Stimulated activated CD8-positive, alpha-beta memory T cell treated with anti-CD3 and anti-CD28 coated beads, Interleukin-15, amount 100 ng/mL, for 24 hours (primary cell): ENCODE measurements around the gene GPBP1.
"Not testable (repeated sequence)": the region's sequence is repeated elsewhere in the genome, so short reads cannot be mapped to it uniquely, and the experiment has no call there.

Experiments
- DNase-seq: peaks from one replicate; pipeline ENCODE4 v3.0.0-alpha.2; 2020; ENCODE audit warnings: low read depth

The GPBP1 gene

DNA sequence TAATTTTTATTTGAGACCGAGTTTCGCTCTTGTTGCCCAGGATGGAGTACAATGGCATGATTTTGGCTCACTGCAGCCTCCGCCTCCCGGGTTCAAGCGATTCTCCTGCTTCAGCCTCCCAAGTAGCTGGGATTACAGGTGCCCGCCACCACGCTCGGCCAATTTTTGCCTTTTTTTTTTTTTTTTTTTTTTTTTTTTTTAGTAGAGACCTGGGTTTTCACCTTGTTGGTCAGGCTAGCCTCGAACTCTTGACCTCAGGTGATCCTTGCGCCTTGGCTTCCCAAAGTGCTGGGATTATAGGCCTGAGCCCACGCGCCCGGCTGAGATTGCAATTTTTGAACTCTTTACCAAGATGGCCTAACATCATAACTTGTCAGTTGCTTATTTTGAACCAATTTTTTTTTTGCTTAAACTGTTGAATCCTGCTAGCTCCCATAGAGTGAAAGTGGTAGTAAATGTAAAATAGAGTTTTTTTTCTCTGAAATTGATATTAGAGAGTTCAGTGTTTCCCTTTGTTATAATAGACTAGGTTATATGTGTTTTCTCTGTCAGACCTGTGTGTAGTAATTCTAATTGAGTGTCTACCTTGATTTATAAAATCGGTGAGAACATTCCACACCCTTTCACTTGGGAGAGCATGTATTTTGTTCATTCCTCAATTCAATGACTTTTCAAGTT lies 3.8 kb downstream of the GPBP1 start:
- no peak for DNase-seq

DNA sequence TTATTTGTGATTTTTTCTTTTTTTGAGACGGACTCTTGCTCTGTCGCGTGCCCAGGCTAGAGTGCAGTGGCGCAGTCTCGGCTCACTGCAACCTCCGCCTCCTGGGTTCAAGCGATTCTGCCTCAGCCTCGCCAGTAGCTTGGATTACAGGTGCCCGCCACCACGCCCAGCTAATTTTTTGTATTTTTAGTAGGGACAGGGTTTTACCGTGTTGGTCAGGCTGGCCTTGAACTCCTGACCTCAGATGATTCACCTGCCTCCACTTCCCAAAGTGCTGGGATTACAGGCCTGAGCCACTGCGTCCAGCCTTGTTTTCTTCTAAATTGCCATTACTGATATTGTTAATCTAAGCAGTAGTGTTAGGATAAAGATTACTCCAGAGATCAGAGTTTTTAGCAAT lies 4.4 kb downstream of the GPBP1 start:
- DNase-seq, result not testable (repeated sequence)

GRCh38 chr5:57179262-57180200 lies 5.7 kb downstream of the GPBP1 start:
- DNase-seq, result no peak

DNA sequence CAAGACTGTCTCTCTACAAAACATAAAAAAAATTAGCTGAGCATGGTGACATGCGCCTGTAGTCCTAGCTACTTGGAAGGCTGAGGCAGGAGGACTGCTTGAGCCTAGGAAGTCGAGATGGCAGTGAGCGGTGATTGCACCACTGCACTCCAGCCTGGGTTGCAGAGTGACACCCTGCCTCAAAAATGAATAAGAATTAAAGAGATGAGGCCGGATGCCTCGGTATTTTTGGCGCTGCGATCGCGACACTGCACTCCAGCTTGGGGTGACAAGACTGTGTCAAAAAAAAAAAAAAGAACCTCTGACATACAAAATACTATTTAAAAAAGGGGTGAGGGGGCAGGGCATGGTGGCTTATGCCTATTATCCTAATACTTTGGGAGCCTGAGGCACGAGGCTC lies 7.3 kb downstream of the GPBP1 start:
- DNase-seq, result no peak

GRCh38 chr5:57184322-57184721 lies 10.5 kb downstream of the GPBP1 start:
- no peak for DNase-seq

DNA sequence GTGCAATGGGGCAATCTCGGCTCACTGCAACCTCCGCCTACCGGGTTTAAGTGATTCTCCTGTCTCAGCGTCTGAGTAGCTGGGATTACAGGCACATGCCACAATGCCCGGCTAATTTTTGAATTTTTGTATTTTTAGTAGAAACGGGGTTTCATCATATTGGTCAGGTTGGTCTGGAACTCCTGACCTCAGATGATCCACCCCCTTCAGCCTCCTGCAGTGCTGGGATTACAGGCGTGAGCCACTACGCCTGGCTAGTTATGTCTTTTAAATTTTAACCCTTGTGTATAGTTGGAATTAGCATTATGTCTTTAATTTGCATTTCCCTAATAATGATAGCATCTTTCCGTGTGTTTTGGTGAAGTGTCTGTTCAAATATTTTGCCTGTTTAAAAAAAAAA lies 11.5 kb downstream of the GPBP1 start:
- DNase-seq, result no peak

GRCh38 chr5:57186194-57186593 lies 12.3 kb downstream of the GPBP1 start:
- DNase-seq, result no peak

GRCh38 chr5:57187977-57188376 lies 14.1 kb downstream of the GPBP1 start:
- DNase-seq, result not testable (repeated sequence)

DNA sequence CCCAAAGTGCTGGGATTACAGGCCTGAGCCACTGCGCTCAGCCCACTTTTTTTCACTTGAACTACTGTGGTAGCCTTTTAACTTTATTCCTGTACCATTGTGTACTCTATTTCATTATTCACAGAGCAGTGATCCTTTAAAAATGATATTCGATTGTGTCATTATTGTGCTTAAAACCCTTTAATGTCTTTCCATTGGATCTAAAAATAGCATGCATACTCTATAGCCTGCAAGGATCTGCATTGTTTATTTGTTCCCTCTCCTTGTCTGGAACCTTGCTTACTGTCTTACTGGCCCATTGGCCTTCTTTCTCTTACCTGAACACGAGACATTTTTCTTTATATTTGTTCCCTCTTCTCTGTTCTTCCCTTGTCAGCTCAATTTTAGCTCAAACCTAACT lies 15.7 kb downstream of the GPBP1 start:
- no peak for DNase-seq

DNA sequence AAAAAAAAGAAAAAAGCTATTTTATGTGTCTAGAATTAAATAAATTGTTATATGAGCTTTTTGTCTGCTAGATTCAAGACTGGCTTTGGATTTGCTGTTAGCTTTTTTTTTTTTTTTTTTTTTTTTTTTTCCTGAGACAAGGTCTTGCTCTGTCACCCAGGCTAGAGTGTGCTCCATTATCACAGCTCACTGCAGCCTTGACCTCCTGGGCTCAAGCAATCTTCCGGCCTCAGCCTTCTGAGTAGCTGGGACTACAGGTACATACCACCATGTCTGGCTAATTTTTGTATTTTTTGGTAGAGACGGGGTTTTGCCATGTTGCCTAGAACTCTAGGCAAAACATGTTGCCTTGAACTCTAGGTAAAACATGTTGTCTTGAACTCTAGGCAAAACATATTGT lies 16.7 kb downstream of the GPBP1 start:
- no peak for DNase-seq

GRCh38 chr5:57191163-57191562 lies 17.3 kb downstream of the GPBP1 start:
- DNase-seq, result no peak

DNA sequence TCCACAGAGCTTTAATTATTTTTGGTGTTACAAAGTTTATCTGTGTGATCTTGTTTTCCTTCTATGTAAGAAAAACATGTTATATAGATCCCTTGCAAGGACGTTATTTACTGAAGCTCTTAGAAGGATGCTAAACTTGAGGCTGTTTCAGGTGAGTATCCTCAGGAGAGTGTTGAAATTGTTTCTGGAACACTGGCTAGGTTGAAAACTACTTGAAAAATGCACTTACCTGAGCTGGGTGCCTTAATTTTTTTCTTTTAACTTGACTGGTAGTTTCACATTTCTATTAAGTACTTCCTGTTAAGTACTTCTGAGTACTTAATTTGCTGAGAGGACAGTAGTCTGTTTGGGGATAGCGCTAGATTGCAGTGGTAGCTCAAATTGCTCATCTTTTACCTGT lies 18.1 kb downstream of the GPBP1 start:
- no peak for DNase-seq

- not testable (repeated sequence) for DNase-seq
Observed at GRCh38 chr5:57192832-57193231, 19.0 kb downstream of the GPBP1 start.

DNA sequence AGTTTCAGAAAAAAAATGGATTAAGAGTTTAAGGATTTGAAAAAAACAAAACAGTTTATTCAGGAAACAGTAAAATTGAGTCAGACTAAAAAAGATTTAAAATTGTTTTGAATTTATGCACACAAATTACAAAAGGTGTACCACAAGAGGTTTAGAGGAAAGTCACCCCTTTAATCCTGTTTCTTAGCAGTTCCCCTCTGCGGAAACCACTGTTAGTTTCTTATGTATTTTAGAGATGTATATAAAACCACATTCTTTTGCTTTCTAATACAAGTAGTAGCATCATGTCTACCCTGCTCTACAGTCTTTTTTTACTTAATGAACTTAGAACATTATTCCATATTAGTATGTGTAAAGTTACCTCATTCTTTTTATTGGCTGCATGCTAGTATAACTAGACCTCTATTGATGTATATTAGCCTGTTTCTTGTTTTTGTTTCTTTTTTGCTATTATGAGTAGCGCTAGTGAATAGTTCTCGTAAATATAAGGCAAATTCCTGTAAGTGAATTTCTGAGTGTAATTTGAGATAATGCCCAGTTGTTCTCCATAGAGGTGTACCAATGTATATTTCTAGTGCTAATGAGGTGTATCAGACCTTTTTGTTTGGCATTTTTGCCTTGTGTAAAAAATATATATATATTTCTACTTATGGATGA lies 20.0 kb downstream of the GPBP1 start:
- DNase-seq, result no peak

DNA sequence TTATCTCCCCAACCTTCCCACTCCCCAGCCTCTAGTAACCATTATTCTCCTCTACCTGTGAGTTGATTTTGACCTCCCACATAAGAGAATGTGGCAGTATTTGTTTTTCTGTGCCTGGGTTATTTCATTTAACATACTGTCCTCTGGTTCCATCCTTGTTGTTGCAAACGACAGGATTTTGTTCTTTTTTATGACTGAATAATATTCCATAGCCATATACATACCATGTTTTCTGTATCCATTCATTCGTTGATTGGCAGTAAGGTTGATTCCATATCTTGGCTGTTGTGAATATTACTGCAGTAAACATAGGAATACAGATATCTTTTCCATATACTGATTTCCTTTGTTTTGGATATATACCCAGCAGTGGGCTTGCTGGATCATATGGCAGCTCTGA lies 20.8 kb downstream of the GPBP1 start:
- DNase-seq, result no peak

GRCh38 chr5:57195060-57195459 lies 21.2 kb downstream of the GPBP1 start:
- DNase-seq, result no peak

- no peak for DNase-seq
Observed at GRCh38 chr5:57199866-57200265, 26.0 kb downstream of the GPBP1 start.

DNA sequence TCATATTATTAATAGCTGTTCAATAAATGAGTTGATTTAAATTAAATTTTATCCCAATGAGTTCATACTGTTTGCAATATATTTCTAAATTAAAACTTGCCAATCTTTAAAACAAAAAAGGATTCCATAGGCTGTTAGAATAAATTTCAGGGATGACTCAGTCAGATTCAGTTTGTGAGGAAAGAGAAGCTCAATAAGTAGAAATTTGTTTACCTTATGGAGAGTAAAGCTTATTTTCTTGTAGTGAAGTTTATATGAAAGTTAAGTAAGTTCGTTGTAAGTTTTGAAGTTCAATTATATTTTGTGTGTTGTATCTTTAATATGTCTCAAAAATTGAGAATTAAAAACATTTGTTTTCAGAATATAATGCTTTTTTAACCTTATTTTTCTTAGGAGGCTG lies 29.0 kb downstream of the GPBP1 start:
- no peak for DNase-seq

- DNase-seq, result no peak
Observed at GRCh38 chr5:57207007-57207653, 33.3 kb downstream of the GPBP1 start.

DNA sequence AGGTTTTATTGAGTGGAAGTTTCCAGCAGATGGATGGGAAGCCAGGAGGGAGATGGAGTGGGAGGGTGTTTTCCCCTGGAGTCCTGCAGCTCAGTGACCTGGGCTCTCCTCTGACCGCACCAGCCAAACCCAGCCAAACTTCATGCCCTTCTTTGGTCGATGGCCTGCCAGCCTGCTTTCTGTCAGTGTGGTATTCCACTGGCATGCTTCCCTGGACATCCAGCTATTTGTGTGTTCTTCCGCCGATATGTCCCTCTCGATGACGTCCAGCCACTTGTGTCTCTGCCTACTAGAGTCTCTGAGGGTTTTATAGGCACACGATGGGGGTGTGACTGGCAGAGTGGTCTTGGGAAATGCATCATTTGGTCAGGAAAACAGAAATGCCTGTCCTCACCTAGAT lies 33.8 kb downstream of the GPBP1 start:
- no peak for DNase-seq

DNA sequence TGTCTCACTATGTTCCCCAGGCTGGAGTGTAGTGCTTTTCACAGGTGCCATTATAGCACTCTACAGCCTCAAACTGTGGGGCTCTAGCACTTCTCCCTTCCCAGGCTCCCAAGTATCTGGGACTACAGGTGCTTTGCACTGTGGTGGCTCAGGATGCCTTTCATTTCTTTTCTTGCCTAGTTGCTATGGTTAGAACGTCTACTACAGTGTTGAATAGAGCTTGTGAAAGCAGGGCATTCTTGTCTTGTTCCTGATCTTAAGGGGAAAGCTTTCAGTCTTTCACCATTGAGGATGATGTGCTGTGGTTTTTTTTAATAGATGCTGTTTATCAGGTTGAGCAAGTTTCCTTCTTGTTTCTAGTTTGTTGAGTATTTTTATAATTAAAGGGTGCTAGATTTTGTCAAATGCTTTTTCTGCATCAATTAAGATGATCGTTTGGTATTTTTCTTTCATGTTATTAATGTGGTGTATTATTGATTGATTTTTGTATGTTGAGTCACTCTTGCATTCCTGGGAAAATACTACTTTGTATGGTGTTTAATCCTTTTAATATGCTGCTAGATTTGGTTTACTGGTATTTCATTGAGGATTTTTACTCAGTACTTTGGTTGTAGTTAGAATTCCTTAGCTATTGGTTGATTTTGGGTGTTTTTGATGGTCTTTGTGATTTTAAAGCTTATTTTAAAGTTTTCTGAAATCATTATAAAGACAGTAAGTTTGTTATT lies 35.6 kb downstream of the GPBP1 start:
- DNase-seq, result no peak

DNA sequence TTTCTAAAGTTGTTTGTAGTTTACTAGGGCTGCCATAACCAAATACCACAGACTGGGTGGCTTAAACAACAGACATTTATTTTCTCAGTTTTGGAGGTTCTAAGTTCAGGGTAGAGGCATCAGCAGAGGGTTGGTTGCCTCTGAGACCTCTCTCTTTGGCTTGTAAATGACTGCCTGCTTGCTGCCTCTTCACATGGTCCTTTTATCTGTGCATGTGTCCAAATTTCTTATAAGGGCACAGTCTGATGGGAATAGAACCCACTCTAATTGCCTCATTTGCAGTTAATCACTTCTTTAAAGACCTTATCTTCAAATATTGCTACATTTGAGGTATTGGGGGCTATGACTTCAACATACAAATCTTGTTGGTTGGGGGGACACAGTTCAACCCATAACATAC lies 36.8 kb downstream of the GPBP1 start:
- no peak for DNase-seq
